Suppressor macrophage treated with lipopolysaccharide for 4 hours (primary cell): ENCODE measurements around the gene YY1AP1.
"Not testable (repeated sequence)": the region's sequence is repeated elsewhere in the genome, so short reads cannot be mapped to it uniquely, and the experiment has no call there.

ENCODE experiments used
- DNase-seq: peaks from one replicate; pipeline ENCODE4 v3.0.0-alpha.2; 2020

The YY1AP1 gene

GRCh38 chr1:155688324-155689080, at the start of gene YY1AP1:
Gene YY1AP1 (minus strand): TSS chr1:155688774. CDS start chr1:155680436, 8,338 bp downstream.
- DNase-seq, result peak; percentile 91

GRCh38 chr1:155729031-155729898, 40.7 kb upstream of the YY1AP1 start:
- peak; percentile 64 for DNase-seq

- DNase-seq, result no peak
These were observed 36.6 kb upstream of the YY1AP1 start for GRCh38 chr1:155725142-155725541.

GRCh38 chr1:155719703-155720102, 31.1 kb upstream of the YY1AP1 start:
- no peak for DNase-seq

- not testable (repeated sequence) for DNase-seq
These were observed 30.0 kb upstream of the YY1AP1 start for GRCh38 chr1:155718524-155719115.

- no peak for DNase-seq
These were observed 28.5 kb upstream of the YY1AP1 start for GRCh38 chr1:155717041-155717440.

GRCh38 chr1:155715777-155716176, 27.2 kb upstream of the YY1AP1 start:
- no peak for DNase-seq

GRCh38 chr1:155715056-155715455, 26.5 kb upstream of the YY1AP1 start:
- not testable (repeated sequence) for DNase-seq

- DNase-seq, result no peak
These were observed 24.5 kb upstream of the YY1AP1 start for GRCh38 chr1:155713075-155713474.

- not testable (repeated sequence) for DNase-seq
These were observed 24.1 kb upstream of the YY1AP1 start for GRCh38 chr1:155712636-155713035.

GRCh38 chr1:155711457-155711856, 22.9 kb upstream of the YY1AP1 start:
- not testable (repeated sequence) for DNase-seq

- DNase-seq, result no peak
These were observed 20.8 kb upstream of the YY1AP1 start for GRCh38 chr1:155709391-155709790.

- no peak for DNase-seq
These were observed 17.6 kb upstream of the YY1AP1 start for GRCh38 chr1:155706139-155706538.

GRCh38 chr1:155704414-155704813, 15.8 kb upstream of the YY1AP1 start:
- DNase-seq, result not testable (repeated sequence)

- peak; percentile 44 for DNase-seq
These were observed 14.6 kb upstream of the YY1AP1 start for GRCh38 chr1:155703216-155703615.

GRCh38 chr1:155701675-155702074, 13.1 kb upstream of the YY1AP1 start:
- peak; percentile 44 for DNase-seq

- not testable (repeated sequence) for DNase-seq
These were observed 10.5 kb upstream of the YY1AP1 start for GRCh38 chr1:155699062-155699461.

- no peak for DNase-seq
These were observed 9.9 kb upstream of the YY1AP1 start for GRCh38 chr1:155698382-155699038.

GRCh38 chr1:155697616-155698015, 9.0 kb upstream of the YY1AP1 start:
- DNase-seq, result not testable (repeated sequence)

GRCh38 chr1:155697046-155697445, 8.5 kb upstream of the YY1AP1 start:
- DNase-seq, result no peak

GRCh38 chr1:155696524-155696923, 8.0 kb upstream of the YY1AP1 start:
- no peak for DNase-seq

GRCh38 chr1:155695608-155696007, 7.0 kb upstream of the YY1AP1 start:
- DNase-seq, result no peak

- no peak for DNase-seq
These were observed 6.5 kb upstream of the YY1AP1 start for GRCh38 chr1:155695072-155695471.
